ENCODE data around the gene IRF4. TPM values are rescaled to one million over a fixed set of nuclear protein-coding genes. Genes with fewer than 3 reads are reported as not detected.
"Not testable (repeated sequence)": the region's sequence is repeated elsewhere in the genome, so short reads cannot be mapped to it uniquely, and the experiment has no call there.

The IRF4 gene
- total and polyA plus RNA-seq, 12 donors = 0.04 to 3.6 (median 0.32) TPM; not detected in 1

- no peak for TF ChIP-seq CTCF (IDR thresholded peaks at IDR 0.05)
- Histone ChIP-seq H3K27ac (no peak overlapping the region), H3K36me3 (no peaks in the 10 kb centered on the region), H3K27me3 (peaks cover 0 to 69% (median 59%) of the 10 kb centered on the region in 7 donors), H3K4me3 (no peak overlapping the region), H3K9me3 (no peaks in the 10 kb centered on the region), H3K4me1 (peaks cover 0 to 10% (median 7%) of the 10 kb centered on the region in 9 donors)
- WGBS, 2 donors = 80 to 86% methylated on average over 13 of the region's 13 CpGs
- DNase-seq (no peak), ATAC-seq (no peak)
- intact Hi-C loops (cut with DNase I) = loop anchor here in 1 of 10 donors (5.0 kb wide), 1 partner anchor 177 kb away; no protein-coding TSS in a partner anchor
Observed at GRCh38 chr6:369559-370431, 21.8 kb upstream of the IRF4 start.

- no peak for TF ChIP-seq CTCF (IDR thresholded peaks at IDR 0.05)
Observed at GRCh38 chr6:370555-370954, 21.0 kb upstream of the IRF4 start.

DNA sequence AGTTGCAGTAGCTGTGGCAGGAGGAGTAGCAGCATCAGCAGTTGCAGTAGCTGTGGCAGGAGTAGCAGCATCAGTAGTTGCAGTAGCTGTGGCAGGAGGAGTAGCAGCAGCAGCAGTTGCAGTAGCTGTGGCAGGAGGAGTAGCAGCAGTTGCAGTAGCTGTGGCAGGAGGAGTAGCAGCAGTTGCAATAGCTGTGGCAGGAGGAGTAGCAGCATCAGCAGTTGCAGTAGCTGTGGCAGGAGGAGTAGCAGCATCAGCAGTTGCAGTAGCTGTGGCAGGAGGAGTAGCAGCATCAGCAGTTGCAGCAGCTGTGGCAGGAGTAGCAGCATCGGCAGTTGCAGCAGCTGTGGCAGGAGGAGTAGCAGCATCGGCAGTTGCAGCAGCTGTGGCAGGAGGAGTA, 19.7 kb upstream of the IRF4 start:
- H3K4me1 ChIP-seq, H3K4me3 ChIP-seq, DNase-seq, ATAC-seq, H3K9me3 ChIP-seq, H3K27ac ChIP-seq, H3K36me3 ChIP-seq: not testable (repeated sequence)
- peaks cover 0 to 80% (median 72%) of the 10 kb centered on the region in 7 donors for H3K27me3 ChIP-seq
- intact Hi-C loops (cut with DNase I) = loop anchor here in 2 of 10 donors (2.0 to 5.0 kb wide), 2 partner anchors 180 to 183 kb away; no protein-coding TSS in a partner anchor
- 88% methylated on average over 2 of the region's 2 CpGs for WGBS, 2 donors

More at GRCh38 chr6:370555-370954, 21.0 kb upstream of the IRF4 start:
- ATAC-seq (no peak), DNase-seq (no peak)
- WGBS, 2 donors = 72 to 79% methylated on average over 6 of the region's 6 CpGs
- Histone ChIP-seq H3K27me3 (peaks cover 0 to 77% (median 66%) of the 10 kb centered on the region in 7 donors), H3K9me3 (no peaks in the 10 kb centered on the region), H3K4me1 (peaks cover 0 to 10% (median 7%) of the 10 kb centered on the region in 9 donors), H3K4me3 (no peak overlapping the region), H3K36me3 (no peaks in the 10 kb centered on the region), H3K27ac (no peak overlapping the region)
- intact Hi-C loops (cut with DNase I) = loop anchor here in 1 of 10 donors (5.0 kb wide), 1 partner anchor 178 kb away; no protein-coding TSS in a partner anchor

DNA sequence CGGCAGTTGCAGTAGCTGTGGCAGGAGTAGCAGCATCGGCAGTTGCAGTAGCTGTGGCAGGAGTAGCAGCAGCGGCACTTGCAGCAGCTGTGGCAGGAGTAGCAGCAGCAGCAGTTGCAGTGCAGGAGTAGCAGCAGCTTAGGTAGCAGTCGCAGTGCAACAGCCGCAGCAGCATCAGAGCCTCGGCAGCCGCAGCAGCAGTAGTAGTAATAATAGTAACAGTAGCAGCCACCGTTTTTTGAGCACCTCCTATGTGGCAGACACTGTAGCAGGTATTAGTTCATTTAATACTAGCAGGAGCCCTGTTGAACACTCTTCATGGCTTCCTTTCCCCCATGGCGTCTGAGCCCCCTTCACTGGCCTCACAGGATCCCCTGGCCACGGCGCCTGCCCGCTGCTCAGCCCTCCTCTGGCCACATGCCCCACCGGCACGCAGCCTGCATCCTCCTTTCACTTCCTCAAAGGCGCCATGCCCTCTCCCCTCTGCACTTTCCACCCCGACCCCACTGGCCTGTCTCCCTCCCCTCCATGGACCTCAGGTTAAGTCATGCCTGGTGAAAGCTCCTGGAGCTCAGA, 19.1 kb upstream of the IRF4 start:
- DNase-seq = no peak
- H3K27me3 ChIP-seq = peaks cover 0 to 84% (median 68%) of the 10 kb centered on the region in 7 donors
- H3K4me1 ChIP-seq = peaks cover 0 to 10% (median 7%) of the 10 kb centered on the region in 9 donors
- no peak overlapping the region for H3K4me3 ChIP-seq
- H3K9me3 ChIP-seq = no peaks in the 10 kb centered on the region
- no peaks in the 10 kb centered on the region for H3K36me3 ChIP-seq
- peak in 1 of 8 donors; percentile 36 for ATAC-seq
- 71 to 77% methylated on average over 16 of the region's 16 CpGs for WGBS, 2 donors
- H3K27ac ChIP-seq = no peak overlapping the region
- intact Hi-C loops (cut with DNase I) = loop anchor here in 2 of 10 donors (2.0 to 5.0 kb wide), 2 partner anchors 180 to 184 kb away; no protein-coding TSS in a partner anchor
- no peak for TF ChIP-seq CTCF (IDR thresholded peaks at IDR 0.05)

Measured in heart right ventricle (tissue), 16 donors.